Uterus (tissue), 2 donors: ENCODE results near the gene AGBL5.

ENCODE experiments used
- POLR2A ChIP-seq, 2 donors: fragments of 450-650 bp; IDR thresholded peaks; one replicate each; pipeline ENCODE4 v1.6.1; 2016; ENCODE audit warnings: antibody characterized with exemption in 2 of 2, mild to moderate bottlenecking in 1 of 2, moderate library complexity in 1 of 2
- TF ChIP-seq, protein P1 (sequence below), 4 experiments: fragments of 200-600 bp in 2 of 4; fragments of 450-650 bp in 2 of 4; sonication (generic) in 2 of 4; IDR thresholded peaks; one replicate each; pipeline ENCODE4 v1.5.1; 2016 to 2019; ENCODE audit warnings: antibody characterized with exemption in 4 of 4, mild to moderate bottlenecking in 2 of 4, moderate library complexity in 1 of 4

GRCh38 chr2:27065128-27065527, 13.7 kb downstream of the AGBL5 start:
- TF ChIP-seq, protein P1, sequence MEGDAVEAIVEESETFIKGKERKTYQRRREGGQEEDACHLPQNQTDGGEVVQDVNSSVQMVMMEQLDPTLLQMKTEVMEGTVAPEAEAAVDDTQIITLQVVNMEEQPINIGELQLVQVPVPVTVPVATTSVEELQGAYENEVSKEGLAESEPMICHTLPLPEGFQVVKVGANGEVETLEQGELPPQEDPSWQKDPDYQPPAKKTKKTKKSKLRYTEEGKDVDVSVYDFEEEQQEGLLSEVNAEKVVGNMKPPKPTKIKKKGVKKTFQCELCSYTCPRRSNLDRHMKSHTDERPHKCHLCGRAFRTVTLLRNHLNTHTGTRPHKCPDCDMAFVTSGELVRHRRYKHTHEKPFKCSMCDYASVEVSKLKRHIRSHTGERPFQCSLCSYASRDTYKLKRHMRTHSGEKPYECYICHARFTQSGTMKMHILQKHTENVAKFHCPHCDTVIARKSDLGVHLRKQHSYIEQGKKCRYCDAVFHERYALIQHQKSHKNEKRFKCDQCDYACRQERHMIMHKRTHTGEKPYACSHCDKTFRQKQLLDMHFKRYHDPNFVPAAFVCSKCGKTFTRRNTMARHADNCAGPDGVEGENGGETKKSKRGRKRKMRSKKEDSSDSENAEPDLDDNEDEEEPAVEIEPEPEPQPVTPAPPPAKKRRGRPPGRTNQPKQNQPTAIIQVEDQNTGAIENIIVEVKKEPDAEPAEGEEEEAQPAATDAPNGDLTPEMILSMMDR (IDR thresholded peaks at IDR 0.05) = no peak
- TF ChIP-seq POLR2A (IDR thresholded peaks at IDR 0.05) = no peak
